ENCODE data around the gene SMTNL2. TPM values are rescaled to one million over a fixed set of nuclear protein-coding genes. Genes with fewer than 3 reads are reported as not detected.
A peak's percentile ranks its signal among the peaks of the same experiment; 100 is the strongest.

Gene SMTNL2
- total RNA-seq, 1 experiment from 2014 or later: not detected

DNA sequence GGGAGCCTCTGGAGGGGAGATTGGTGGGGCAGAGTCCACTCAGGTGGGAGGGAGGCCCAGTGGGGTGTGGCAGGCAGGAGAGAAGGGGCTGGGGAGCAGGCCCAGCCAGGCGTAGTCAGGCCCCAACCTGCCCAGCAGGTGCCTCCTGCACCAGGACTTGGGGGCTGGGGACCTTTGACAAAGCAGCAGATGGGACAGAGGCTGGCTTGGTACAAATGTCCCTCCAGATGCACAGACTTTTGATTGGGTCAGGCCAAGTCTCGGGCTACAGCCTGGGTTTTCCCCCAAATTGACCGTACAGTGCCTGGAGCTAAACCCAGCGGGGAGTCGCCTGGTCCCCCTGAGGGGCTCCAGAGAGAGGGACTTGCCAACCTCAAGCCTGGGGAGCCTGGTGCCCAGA, 24.4 kb upstream of the SMTNL2 start:
- Histone ChIP-seq H3K9me3 (ENCODE audit: low read length) (no peaks in the 10 kb centered on the region), H3K4me2 (ENCODE audit: low read length) (no peak overlapping the region), H4K20me1 (ENCODE audit: low read length) (no peaks in the 10 kb centered on the region), H3K9me2 (replicated peaks; ENCODE audit: low read length) (no peaks in the 10 kb centered on the region), H3K4me1 (ENCODE audit: insufficient read depth, low read length) (no peaks in the 10 kb centered on the region; the same call in 1 of the 2 replicates), H3K27me3 (ENCODE audit: low read length) (no peaks in the 10 kb centered on the region), H3K27ac (ENCODE audit: low read length) (no peak overlapping the region), H2AFZ (ENCODE audit: low read length) (no peak overlapping the region), H3K36me3 (ENCODE audit: low read depth, low read length) (no peaks in the 10 kb centered on the region), H3F3A (ENCODE audit: low read length, unreplicated experiment) (no peaks in the 10 kb centered on the region), H3K79me2 (ENCODE audit: low read length) (peaks cover 2% of the 10 kb centered on the region), H3K4me3 (ENCODE audit: low read length) (no peak overlapping the region), H3K9ac (ENCODE audit: low read length) (no peak overlapping the region)
- POLR2A ChIA-PET (ENCODE audit: unreplicated experiment): no interaction called here
- DNase-seq (no peak), ATAC-seq (no peak)
- TF ChIP-seq, protein P1, sequence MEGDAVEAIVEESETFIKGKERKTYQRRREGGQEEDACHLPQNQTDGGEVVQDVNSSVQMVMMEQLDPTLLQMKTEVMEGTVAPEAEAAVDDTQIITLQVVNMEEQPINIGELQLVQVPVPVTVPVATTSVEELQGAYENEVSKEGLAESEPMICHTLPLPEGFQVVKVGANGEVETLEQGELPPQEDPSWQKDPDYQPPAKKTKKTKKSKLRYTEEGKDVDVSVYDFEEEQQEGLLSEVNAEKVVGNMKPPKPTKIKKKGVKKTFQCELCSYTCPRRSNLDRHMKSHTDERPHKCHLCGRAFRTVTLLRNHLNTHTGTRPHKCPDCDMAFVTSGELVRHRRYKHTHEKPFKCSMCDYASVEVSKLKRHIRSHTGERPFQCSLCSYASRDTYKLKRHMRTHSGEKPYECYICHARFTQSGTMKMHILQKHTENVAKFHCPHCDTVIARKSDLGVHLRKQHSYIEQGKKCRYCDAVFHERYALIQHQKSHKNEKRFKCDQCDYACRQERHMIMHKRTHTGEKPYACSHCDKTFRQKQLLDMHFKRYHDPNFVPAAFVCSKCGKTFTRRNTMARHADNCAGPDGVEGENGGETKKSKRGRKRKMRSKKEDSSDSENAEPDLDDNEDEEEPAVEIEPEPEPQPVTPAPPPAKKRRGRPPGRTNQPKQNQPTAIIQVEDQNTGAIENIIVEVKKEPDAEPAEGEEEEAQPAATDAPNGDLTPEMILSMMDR (conservative IDR thresholded peaks at IDR 0.05; ENCODE audit: low read depth, low read length): no peak
- no peak for TF ChIP-seq EZH2phosphoT487 (IDR thresholded peaks at IDR 0.05; ENCODE audit: borderline replicate concordance, low read length)
- TF ChIP-seq EZH2 (IDR thresholded peaks at IDR 0.05; ENCODE audit: low read length, unreplicated experiment): no peak
- no TSS peak for BruUV-seq (replicated peaks)
- intact Hi-C loops (cut with micrococcal nuclease): no loop called here
- CTCF ChIA-PET: no interaction called here

DNA sequence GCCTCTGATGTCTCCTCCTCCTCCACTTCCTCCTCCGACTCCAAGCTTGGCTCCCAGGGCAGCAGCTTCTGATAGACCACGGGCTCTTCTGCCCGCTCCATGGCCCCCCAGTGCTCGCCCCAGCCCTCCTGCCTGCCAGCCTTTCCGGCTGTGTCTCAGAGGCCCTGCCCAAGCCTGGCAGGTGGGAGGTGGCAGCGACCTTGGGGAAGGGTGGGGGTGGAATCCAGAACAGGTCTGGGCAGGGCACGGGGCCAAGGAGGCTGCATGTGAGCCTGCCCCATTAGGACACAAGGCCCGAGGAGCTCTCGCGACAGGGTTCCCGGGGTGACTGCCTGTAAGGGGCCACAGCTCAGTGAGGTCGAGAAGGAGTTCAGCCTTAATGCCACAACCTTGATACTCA, 23.9 kb upstream of the SMTNL2 start, which contains the start of gene GGT6:
GGT6 (minus strand) TSS at position 157 of the 400 bp plus-strand sequence; CDS start at position 101, 56 bp downstream.
- POLR2A ChIA-PET (ENCODE audit: unreplicated experiment): no interaction called here
- no peak for ATAC-seq

DNA sequence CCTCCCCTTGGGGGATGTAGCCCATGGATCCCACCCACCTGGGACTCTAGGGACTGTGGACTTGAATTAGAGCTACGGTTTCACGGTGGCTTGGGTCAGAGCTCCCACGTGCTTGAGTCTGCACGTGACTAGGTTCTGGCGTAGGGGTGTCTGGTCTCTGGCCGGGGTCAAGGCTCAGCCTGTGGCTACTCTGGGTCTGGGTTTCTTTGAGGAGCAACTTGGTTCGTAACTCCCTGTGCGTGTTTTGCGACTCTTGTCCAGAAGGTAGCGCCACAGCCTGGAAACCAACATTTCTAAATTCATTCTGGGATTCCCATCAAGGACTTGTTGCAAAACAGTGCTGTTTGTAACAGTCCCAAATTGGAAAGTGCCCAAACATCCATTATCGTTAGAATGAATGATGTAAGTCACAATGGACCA, 23.5 kb upstream of the SMTNL2 start:
- Histone ChIP-seq H3K9ac (ENCODE audit: low read length) (no peak overlapping the region), H4K20me1 (ENCODE audit: low read length) (no peaks in the 10 kb centered on the region), H3K27ac (ENCODE audit: low read length) (no peak overlapping the region), H3K9me2 (replicated peaks; ENCODE audit: low read length) (no peaks in the 10 kb centered on the region), H3K36me3 (ENCODE audit: low read depth, low read length) (no peaks in the 10 kb centered on the region), H2AFZ (ENCODE audit: low read length) (no peak overlapping the region), H3K79me2 (ENCODE audit: low read length) (no peaks in the 10 kb centered on the region), H3K4me3 (ENCODE audit: low read length) (no peak overlapping the region), H3K27me3 (ENCODE audit: low read length) (no peaks in the 10 kb centered on the region), H3F3A (ENCODE audit: low read length, unreplicated experiment) (no peaks in the 10 kb centered on the region), H3K4me1 (ENCODE audit: insufficient read depth, low read length) (no peaks in the 10 kb centered on the region; the same call in 1 of the 2 replicates), H3K9me3 (ENCODE audit: low read length) (no peaks in the 10 kb centered on the region), H3K4me2 (ENCODE audit: low read length) (no peak overlapping the region)
- no peak for TF ChIP-seq EZH2phosphoT487 (IDR thresholded peaks at IDR 0.05; ENCODE audit: borderline replicate concordance, low read length)
- TF ChIP-seq, protein P1 (conservative IDR thresholded peaks at IDR 0.05; ENCODE audit: low read depth, low read length): peak; percentile 21; the same call in 1 of the 2 replicates
- intact Hi-C loops (cut with micrococcal nuclease): no loop called here
- POLR2A ChIA-PET (ENCODE audit: unreplicated experiment): no interaction called here
- CTCF ChIA-PET: no interaction called here
- no TSS peak for BruUV-seq (replicated peaks)
- DNase-seq (no peak), ATAC-seq (no peak)

More for the DNA sequence above, 23.9 kb upstream of the SMTNL2 start, which contains the start of gene GGT6:
- BruUV-seq (replicated peaks): no TSS peak
- Histone ChIP-seq H3K9ac (ENCODE audit: low read length) (no peak within 1 kb of the TSS), H3K4me3 (ENCODE audit: low read length) (no peak within 1 kb of the TSS), H3K4me1 (ENCODE audit: insufficient read depth, low read length) (no peaks in the 10 kb centered on the region; the same call in 1 of the 2 replicates), H3K9me3 (ENCODE audit: low read length) (no peaks in the 10 kb centered on the region), H3K9me2 (replicated peaks; ENCODE audit: low read length) (no peaks in the 10 kb centered on the region), H3K27ac (ENCODE audit: low read length) (no peak within 1 kb of the TSS), H3K36me3 (ENCODE audit: low read depth, low read length) (no peaks in the 10 kb centered on the region), H4K20me1 (ENCODE audit: low read length) (no peaks in the 10 kb centered on the region), H3K27me3 (ENCODE audit: low read length) (no peaks in the 10 kb centered on the region), H3F3A (ENCODE audit: low read length, unreplicated experiment) (no peaks in the 10 kb centered on the region), H2AFZ (ENCODE audit: low read length) (no peak within 1 kb of the TSS), H3K4me2 (ENCODE audit: low read length) (no peak within 1 kb of the TSS), H3K79me2 (ENCODE audit: low read length) (no peaks in the 10 kb centered on the region)
- DNase-seq: no peak
- intact Hi-C loops (cut with micrococcal nuclease): no loop called here
- no peak for TF ChIP-seq EZH2 (IDR thresholded peaks at IDR 0.05; ENCODE audit: low read length, unreplicated experiment)
- TF ChIP-seq, protein P1 (conservative IDR thresholded peaks at IDR 0.05; ENCODE audit: low read depth, low read length): no peak
- CTCF ChIA-PET: no interaction called here

All from PC-3 (cell line).